K562 (cell line): ENCODE measurements around the gene SLC39A13. TPM values are rescaled to one million over a fixed set of nuclear protein-coding genes. Genes with fewer than 3 reads are reported as not detected.

Source experiments
- ARNT ChIP-seq, 2 experiments: fragments of 450-650 bp; IDR thresholded peaks; 2 replicates each; pipeline ENCODE4 v1.6.1; 2016; ENCODE audit warnings: mild to moderate bottlenecking in 1 of 2
- PHF8 ChIP-seq: fragments of 200-600 bp; sonication (generic); IDR thresholded peaks from 2 replicates; pipeline ENCODE4 v1.6.1; 2012; ENCODE audit warnings: mixed run types, mild to moderate bottlenecking, inconsistent platforms, low read length, moderate library complexity, borderline replicate concordance
- PHTF2 ChIP-seq: fragments of 250-450 bp; sonication (Bioruptor Pico); IDR thresholded peaks from 2 replicates; pipeline ENCODE4 v1.5.0; 2021; ENCODE audit warnings: mild to moderate bottlenecking
- RHOXF2B ChIP-seq: fragments of 250-450 bp; sonication (Bioruptor Pico); conservative IDR thresholded peaks from 2 replicates; pipeline ENCODE4 v1.5.1; 2021
- ZNF696 ChIP-seq: fragments of 250-450 bp; sonication (Bioruptor Pico); conservative IDR thresholded peaks from 2 replicates; pipeline ENCODE4 v1.4.0; 2020; ENCODE audit warnings: mild to moderate bottlenecking, moderate library complexity
- polyA plus RNA-seq, 8 experiments: library from polyadenylated mRNA; depleted of rRNA in 4 of 8; stranded (reverse) in 5 of 8; unstranded in 3 of 8; fragments of >200 nt; fragmentation: Nextera tagmentation in 2 of 8; fragmentation: Illumina TruSeq in 1 of 8; extraction: Ambion mirVana in 2 of 8; extraction: Trizol in 1 of 8; gene quantifications; 2 replicates each; pipeline versions ENCODE4 v1.2.1 to v1.2.3, GENCODE V29; 2011 to 2014; ENCODE audit warnings: inconsistent platforms in 1 of 8, missing spikeins in 1 of 8
- total RNA-seq, 7 experiments: library from RNA; depleted of rRNA in 6 of 7; stranded (reverse); fragments of >200 nt in 6 of 7; fragmentation: Illumina TruSeq in 2 of 7; extraction: Trizol in 2 of 7; gene quantifications; 2 replicates each; pipeline versions ENCODE4 v1.2.1 to v1.2.3, GENCODE V29; 2011 to 2021; ENCODE audit warnings: low replicate concordance in 1 of 7
- TF ChIP-seq, protein P1 (sequence below): fragments of 450-650 bp; IDR thresholded peaks from 2 replicates; pipeline ENCODE4 v1.6.1; 2017; ENCODE audit warnings: antibody characterized with exemption
- TF ChIP-seq, protein P2 (sequence below), 2 experiments: fragments of 250-450 bp in 1 of 2; fragments of 450-650 bp in 1 of 2; sonication (Bioruptor Pico) in 1 of 2; IDR thresholded peaks; 2 replicates each; pipeline versions ENCODE4 v1.6.1 to v1.8.0; 2016 to 2021; ENCODE audit warnings: mild to moderate bottlenecking in 2 of 2, moderate library complexity in 2 of 2, missing compliant biosample characterization in 1 of 2, missing genetic modification characterization in 1 of 2

Gene SLC39A13
- total and polyA plus RNA-seq, 9 of the 15 experiments (the other 6 are each of a cell fraction or from before 2014, with no cell fraction given): 0.17 to 15.9 (median 3.2) TPM

DNA sequence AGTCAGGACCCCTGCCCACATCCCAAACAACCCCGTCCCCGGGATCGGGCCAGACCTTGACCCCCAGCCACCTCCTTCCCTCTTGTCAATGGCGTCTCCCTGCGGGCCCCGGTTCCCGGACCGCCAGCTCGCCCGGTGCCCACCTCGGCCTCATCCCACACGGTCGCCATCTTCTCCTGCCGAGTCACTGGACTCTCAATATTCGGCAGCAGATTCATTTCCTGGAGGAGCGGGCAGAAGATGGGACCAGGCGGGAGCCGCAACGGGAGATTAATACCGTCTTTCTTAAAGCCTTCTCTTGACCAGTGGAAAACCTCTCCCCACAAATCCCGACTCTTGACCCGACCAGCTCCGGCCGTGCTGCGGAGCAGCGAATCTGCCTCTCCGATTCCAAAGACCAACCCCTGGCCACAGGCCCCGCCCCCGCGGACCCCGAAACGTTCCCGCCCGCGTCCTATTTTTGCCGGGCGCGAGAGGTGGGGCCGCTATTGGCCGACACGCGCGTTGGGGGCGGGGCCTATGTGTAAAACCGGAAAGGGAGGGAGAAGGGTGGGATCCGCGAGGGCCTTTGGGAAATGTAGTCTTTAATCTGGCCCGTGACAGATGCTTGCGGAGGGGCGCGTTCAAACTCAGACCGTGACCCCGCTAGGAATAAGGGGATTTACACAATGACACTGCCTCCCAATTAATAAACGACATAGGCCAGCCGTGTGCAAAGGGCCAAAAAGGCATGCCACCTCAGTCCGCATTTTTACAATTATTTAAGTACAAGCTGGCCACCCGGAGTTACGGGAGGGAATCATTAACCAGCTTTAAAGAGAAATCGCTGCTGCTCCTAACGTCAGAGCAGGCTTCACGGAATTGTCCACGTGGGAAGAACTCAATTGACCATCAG, 17.9 kb downstream of the SLC39A13 start, which contains the start of gene PSMC3 (continued):
- TF ChIP-seq, protein P1, sequence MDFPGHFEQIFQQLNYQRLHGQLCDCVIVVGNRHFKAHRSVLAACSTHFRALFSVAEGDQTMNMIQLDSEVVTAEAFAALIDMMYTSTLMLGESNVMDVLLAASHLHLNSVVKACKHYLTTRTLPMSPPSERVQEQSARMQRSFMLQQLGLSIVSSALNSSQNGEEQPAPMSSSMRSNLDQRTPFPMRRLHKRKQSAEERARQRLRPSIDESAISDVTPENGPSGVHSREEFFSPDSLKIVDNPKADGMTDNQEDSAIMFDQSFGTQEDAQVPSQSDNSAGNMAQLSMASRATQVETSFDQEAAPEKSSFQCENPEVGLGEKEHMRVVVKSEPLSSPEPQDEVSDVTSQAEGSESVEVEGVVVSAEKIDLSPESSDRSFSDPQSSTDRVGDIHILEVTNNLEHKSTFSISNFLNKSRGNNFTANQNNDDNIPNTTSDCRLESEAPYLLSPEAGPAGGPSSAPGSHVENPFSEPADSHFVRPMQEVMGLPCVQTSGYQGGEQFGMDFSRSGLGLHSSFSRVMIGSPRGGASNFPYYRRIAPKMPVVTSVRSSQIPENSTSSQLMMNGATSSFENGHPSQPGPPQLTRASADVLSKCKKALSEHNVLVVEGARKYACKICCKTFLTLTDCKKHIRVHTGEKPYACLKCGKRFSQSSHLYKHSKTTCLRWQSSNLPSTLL: peak; percentile 93
- TF ChIP-seq RHOXF2B (0 out of 2 replicates have a peak, but pooled peaks have one; percentile 27), PHTF2 (CRISPR knock-in tag) (no peak), ZNF696 (CRISPR knock-in tag) (no peak), PHF8 (peak; percentile 97), ARNT (IDR thresholded peaks at IDR 0.05) (no peak)
- TF ChIP-seq, protein P2, sequence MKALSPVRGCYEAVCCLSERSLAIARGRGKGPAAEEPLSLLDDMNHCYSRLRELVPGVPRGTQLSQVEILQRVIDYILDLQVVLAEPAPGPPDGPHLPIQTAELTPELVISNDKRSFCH (CRISPR knock-in tag; IDR thresholded peaks at IDR 0.05): no peak
- TF ChIP-seq, protein P2 (tag; IDR thresholded peaks at IDR 0.05): 0 out of 2 replicates have a peak, but pooled peaks have one; percentile 16
